CD8-positive, alpha-beta memory T cell (primary cell): ENCODE measurements around the gene PEX26. TPM values are rescaled to one million over a fixed set of nuclear protein-coding genes. Genes with fewer than 3 reads are reported as not detected.

ENCODE experiments used
- CTCF ChIA-PET: fragments of 350-600 bp; sonication (Branson Sonifier 250); formaldehyde crosslinking; loops from one replicate; lab custom pipeline; 2021; ENCODE audit warnings: antibody characterized with exemption; lab: Charles Lee
- POLR2A ChIA-PET: fragments of 350-600 bp; sonication (Branson Sonifier 250); formaldehyde crosslinking; loops from one replicate; lab custom pipeline; 2021; ENCODE audit warnings: antibody characterized with exemption; lab: Charles Lee
- DNase-seq, 5 donors: peaks; one replicate each; pipeline versions ENCODE4 v3.0.0 to v3.0.0-alpha.2; 2020 to 2022; ENCODE audit warnings: mixed read lengths in 1 of 5
- H3K27ac ChIP-seq: one replicate; pipeline ENCODE4 v1.7.0; 2013; ENCODE audit warnings: low read depth, mild to moderate bottlenecking, low read length, moderate library complexity
- H3K27me3 ChIP-seq: 2 replicates; pipeline ENCODE4 v1.7.0; 2013; ENCODE audit warnings: low read length, mild to moderate bottlenecking; ENCODE audit not compliant: insufficient read depth, poor library complexity, severe bottlenecking
- H3K36me3 ChIP-seq: 2 replicates; pipeline ENCODE4 v1.7.0; 2013; ENCODE audit warnings: mild to moderate bottlenecking, low read length, moderate library complexity; ENCODE audit not compliant: insufficient read depth
- H3K4me1 ChIP-seq: 2 replicates; pipeline ENCODE4 v1.7.0; 2013; ENCODE audit warnings: mild to moderate bottlenecking, low read length, moderate library complexity; ENCODE audit not compliant: insufficient read depth
- H3K4me3 ChIP-seq: 2 replicates; pipeline ENCODE4 v1.7.0; 2013; ENCODE audit warnings: mild to moderate bottlenecking, low read length
- H3K9me3 ChIP-seq: 2 replicates; pipeline ENCODE4 v1.7.0; 2013; ENCODE audit warnings: mild to moderate bottlenecking, low read length
- H3K27ac Mint-ChIP-seq, 8 donors: one replicate each; pipeline ENCODE4 v1.8.0; 2020 to 2021; ENCODE audit warnings: mixed read lengths in 8 of 8, mild to moderate bottlenecking in 6 of 8, inconsistent platforms in 3 of 8, moderate library complexity in 3 of 8
- H3K27me3 Mint-ChIP-seq, 2 donors: one replicate each; pipeline ENCODE4 v1.8.0; 2020 to 2021; ENCODE audit warnings: mixed read lengths in 2 of 2, mild to moderate bottlenecking in 1 of 2, moderate library complexity in 1 of 2
- H3K36me3 Mint-ChIP-seq, 3 donors: one replicate each; pipeline ENCODE4 v1.8.0; 2020 to 2021; ENCODE audit warnings: mixed read lengths in 3 of 3, inconsistent platforms in 1 of 3, mild to moderate bottlenecking in 1 of 3
- H3K4me1 Mint-ChIP-seq, 3 donors: one replicate each; pipeline ENCODE4 v1.8.0; 2020 to 2021; ENCODE audit warnings: mixed read lengths in 3 of 3, inconsistent platforms in 1 of 3, mild to moderate bottlenecking in 1 of 3
- H3K4me3 Mint-ChIP-seq, 7 donors: one replicate each; pipeline ENCODE4 v1.8.0; 2020 to 2021; ENCODE audit warnings: mixed read lengths in 7 of 7, mild to moderate bottlenecking in 6 of 7, moderate library complexity in 4 of 7, inconsistent platforms in 2 of 7
- H3K9me3 Mint-ChIP-seq, 5 donors: one replicate each; pipeline ENCODE4 v1.8.0; 2020 to 2022; ENCODE audit warnings: mixed read lengths in 5 of 5, mild to moderate bottlenecking in 3 of 5, moderate library complexity in 2 of 5, inconsistent platforms in 1 of 5
- polyA plus RNA-seq: library from polyadenylated mRNA; unstranded; fragments of 300-500 nt; fragmentation: Illumina TruSeq; gene quantifications from one replicate; pipeline ENCODE4 v1.2.3, GENCODE V29; 2021
- total RNA-seq, 2 experiments: library from RNA; stranded (reverse); gene quantifications; one replicate each; pipeline ENCODE4 v1.2.3, GENCODE V29; 2021

Gene PEX26
- total and polyA plus RNA-seq, 3 experiments from 2014 or later: 6.0 to 59.3 (median 56.7) TPM

- POLR2A ChIA-PET: no interaction called here
These were observed 9.6 kb downstream of the PEX26 start for GRCh38 chr22:18087350-18087855.

GRCh38 chr22:18088825-18089568, 11.2 kb downstream of the PEX26 start:
- Mint-ChIP-seq H3K4me1 (peaks cover 14 to 31% (median 27%) of the 10 kb centered on the region in 3 donors), H3K27ac (peak overlapping the region in 3 of 8 donors; percentile 64 to 68 (median 65)), H3K27me3 (no peaks in the 10 kb centered on the region), H3K4me3 (peak overlapping the region in 1 of 7 donors; percentile 7), H3K9me3 (no peaks in the 10 kb centered on the region), H3K36me3 (peaks cover 3 to 72% (median 6%) of the 10 kb centered on the region in 3 donors)
- ChIA-PET POLR2A (interaction anchor here (0.9 kb wide), 1 partner anchor 10 kb away, joined by 3 read pairs; no protein-coding TSS in a partner anchor), CTCF (interaction anchor here (1.4 kb wide), 1 partner anchor 13 kb away, joined by 3 read pairs; no protein-coding TSS in a partner anchor)
- no peak for DNase-seq
- H3K9me3 ChIP-seq: no peaks in the 10 kb centered on the region
- H3K27ac ChIP-seq: no peak overlapping the region
- no peaks in the 10 kb centered on the region for H3K4me1 ChIP-seq
- peaks cover 19% of the 10 kb centered on the region for H3K36me3 ChIP-seq
- no peaks in the 10 kb centered on the region for H3K27me3 ChIP-seq
- H3K4me3 ChIP-seq: no peak overlapping the region

More at GRCh38 chr22:18087350-18087855, 9.6 kb downstream of the PEX26 start:
- Histone ChIP-seq H3K9me3 (no peaks in the 10 kb centered on the region), H3K27ac (no peak overlapping the region), H3K36me3 (peaks cover 32% of the 10 kb centered on the region), H3K27me3 (no peaks in the 10 kb centered on the region), H3K4me3 (no peak overlapping the region), H3K4me1 (no peaks in the 10 kb centered on the region)
- Mint-ChIP-seq H3K36me3 (peaks cover 3 to 83% (median 13%) of the 10 kb centered on the region in 3 donors), H3K4me1 (peaks cover 21 to 39% (median 35%) of the 10 kb centered on the region in 3 donors), H3K27me3 (no peaks in the 10 kb centered on the region), H3K9me3 (no peaks in the 10 kb centered on the region), H3K27ac (peak overlapping the region in 1 of 8 donors; percentile 51), H3K4me3 (no peak overlapping the region)
- CTCF ChIA-PET: interaction anchor here (1.5 kb wide), 1 partner anchor 11 kb away, joined by 3 read pairs; no protein-coding TSS in a partner anchor
- no peak for DNase-seq

GRCh38 chr22:18090286-18090685, 12.5 kb downstream of the PEX26 start:
- Mint-ChIP-seq H3K27ac (peak overlapping the region in 4 of 8 donors; percentile 43 to 77 (median 60)), H3K4me1 (peaks cover 16 to 31% (median 27%) of the 10 kb centered on the region in 3 donors), H3K27me3 (no peaks in the 10 kb centered on the region), H3K9me3 (no peaks in the 10 kb centered on the region), H3K36me3 (peaks cover 3 to 70% (median 6%) of the 10 kb centered on the region in 3 donors), H3K4me3 (no peak overlapping the region)
- no peaks in the 10 kb centered on the region for H3K9me3 ChIP-seq
- no peak overlapping the region for H3K4me3 ChIP-seq
- CTCF ChIA-PET: interaction anchor here (1.4 kb wide), 1 partner anchor 14 kb away, joined by 3 read pairs; no protein-coding TSS in a partner anchor
- POLR2A ChIA-PET: no interaction called here
- no peaks in the 10 kb centered on the region for H3K4me1 ChIP-seq
- no peak for DNase-seq
- peaks cover 18% of the 10 kb centered on the region for H3K36me3 ChIP-seq
- H3K27me3 ChIP-seq: no peaks in the 10 kb centered on the region
- H3K27ac ChIP-seq: no peak overlapping the region

- Mint-ChIP-seq H3K27me3 (no peaks in the 10 kb centered on the region), H3K36me3 (peaks cover 3 to 68% (median 9%) of the 10 kb centered on the region in 3 donors), H3K4me1 (peaks cover 15 to 31% (median 27%) of the 10 kb centered on the region in 3 donors), H3K9me3 (no peaks in the 10 kb centered on the region), H3K4me3 (peak overlapping the region; percentile 82 to 93 (median 89)), H3K27ac (peak overlapping the region; percentile 92 to 99 (median 96))
- H3K36me3 ChIP-seq: peaks cover 18% of the 10 kb centered on the region
- ChIA-PET CTCF (no interaction called here), POLR2A (interaction anchor here (1.1 to 1.5 kb wide), 2 partner anchors 14 to 15 kb away, joined by 3 to 4 read pairs; partner anchors contain the start of gene PEX26)
- no peak for DNase-seq
- H3K4me3 ChIP-seq: peak overlapping the region; percentile 39
- H3K27ac ChIP-seq: peak overlapping the region; percentile 69
- H3K4me1 ChIP-seq: no peaks in the 10 kb centered on the region
- H3K27me3 ChIP-seq: no peaks in the 10 kb centered on the region
- H3K9me3 ChIP-seq: no peaks in the 10 kb centered on the region
These were observed 13.7 kb downstream of the PEX26 start for GRCh38 chr22:18091478-18091877.

- Mint-ChIP-seq H3K4me3 (peak overlapping the region; percentile 82 to 93 (median 89)), H3K9me3 (no peaks in the 10 kb centered on the region), H3K4me1 (peaks cover 15 to 31% (median 31%) of the 10 kb centered on the region in 3 donors), H3K27ac (peak overlapping the region; percentile 92 to 99 (median 96)), H3K27me3 (no peaks in the 10 kb centered on the region), H3K36me3 (peaks cover 7 to 69% (median 11%) of the 10 kb centered on the region in 3 donors)
- peaks cover 18% of the 10 kb centered on the region for H3K36me3 ChIP-seq
- H3K4me3 ChIP-seq: peak overlapping the region; percentile 39
- CTCF ChIA-PET: no interaction called here
- H3K27me3 ChIP-seq: no peaks in the 10 kb centered on the region
- peak overlapping the region; percentile 69 for H3K27ac ChIP-seq
- POLR2A ChIA-PET: interaction anchor here (1.1 to 1.5 kb wide), 2 partner anchors 14 to 16 kb away, joined by 3 to 4 read pairs; partner anchors contain the start of gene PEX26
- H3K9me3 ChIP-seq: no peaks in the 10 kb centered on the region
- no peaks in the 10 kb centered on the region for H3K4me1 ChIP-seq
- DNase-seq: peak; percentile 4 to 66 (median 27)
These were observed 14.2 kb downstream of the PEX26 start for GRCh38 chr22:18091916-18092526.

- peaks cover 7 to 54% (median 11%) of the 10 kb centered on the region in 3 donors for H3K36me3 Mint-ChIP-seq
- no peaks in the 10 kb centered on the region for H3K9me3 Mint-ChIP-seq
- no peak overlapping the region for H3K27ac Mint-ChIP-seq
- DNase-seq: no peak
- no peak overlapping the region for H3K4me3 Mint-ChIP-seq
- H3K4me1 ChIP-seq: no peaks in the 10 kb centered on the region
- no peak overlapping the region for H3K27ac ChIP-seq
- H3K4me1 Mint-ChIP-seq: peaks cover 15 to 31% (median 30%) of the 10 kb centered on the region in 3 donors
- ChIA-PET POLR2A (no interaction called here), CTCF (interaction anchor here (0.7 kb wide), 1 partner anchor 17 kb away, joined by 5 read pairs; the partner anchor contains the start of gene TUBA8)
- H3K36me3 ChIP-seq: peaks cover 2% of the 10 kb centered on the region
- H3K9me3 ChIP-seq: no peaks in the 10 kb centered on the region
- H3K4me3 ChIP-seq: no peak overlapping the region
- H3K27me3 Mint-ChIP-seq: no peaks in the 10 kb centered on the region
- no peaks in the 10 kb centered on the region for H3K27me3 ChIP-seq
These were observed 15.9 kb downstream of the PEX26 start for GRCh38 chr22:18093661-18094060.

- POLR2A ChIA-PET: no interaction called here
These were observed 17.5 kb downstream of the PEX26 start for GRCh38 chr22:18095101-18095805.

More at GRCh38 chr22:18095101-18095805, 17.5 kb downstream of the PEX26 start:
- Mint-ChIP-seq H3K36me3 (peaks cover 4 to 48% (median 16%) of the 10 kb centered on the region in 3 donors), H3K9me3 (no peaks in the 10 kb centered on the region), H3K4me3 (no peak overlapping the region), H3K27me3 (no peaks in the 10 kb centered on the region), H3K27ac (peak overlapping the region in 1 of 8 donors; percentile 33), H3K4me1 (peaks cover 13 to 23% (median 20%) of the 10 kb centered on the region in 3 donors)
- no peaks in the 10 kb centered on the region for H3K4me1 ChIP-seq
- H3K9me3 ChIP-seq: no peaks in the 10 kb centered on the region
- DNase-seq: no peak
- H3K27me3 ChIP-seq: no peaks in the 10 kb centered on the region
- CTCF ChIA-PET: no interaction called here
- no peak overlapping the region for H3K27ac ChIP-seq
- H3K36me3 ChIP-seq: no peaks in the 10 kb centered on the region
- no peak overlapping the region for H3K4me3 ChIP-seq
